Mucosa of rectum (tissue), 2 donors: ENCODE data around the gene GSK3A.

Experiments
- H3K27ac ChIP-seq, 2 donors: one replicate each; pipeline ENCODE4 v1.7.0; 2013; ENCODE audit warnings: inconsistent platforms in 2 of 2, low read depth in 2 of 2, low read length in 2 of 2
- H3K27me3 ChIP-seq, 2 donors: one replicate each; pipeline ENCODE4 v1.7.0; 2013; ENCODE audit warnings: low read length in 2 of 2; ENCODE audit not compliant: control insufficient read depth in 2 of 2, insufficient read depth in 2 of 2
- H3K36me3 ChIP-seq, 2 donors: one replicate each; pipeline ENCODE4 v1.7.0; 2013; ENCODE audit warnings: low read length in 2 of 2; ENCODE audit not compliant: control insufficient read depth in 2 of 2, insufficient read depth in 2 of 2
- H3K4me1 ChIP-seq, 2 donors: one replicate each; pipeline ENCODE4 v1.7.0; 2013; ENCODE audit warnings: low read length in 2 of 2, mild to moderate bottlenecking in 1 of 2; ENCODE audit not compliant: control insufficient read depth in 2 of 2, insufficient read depth in 2 of 2
- H3K4me3 ChIP-seq, 2 donors: one replicate each; pipeline ENCODE4 v1.7.0; 2013; ENCODE audit warnings: low read length in 2 of 2
- H3K9ac ChIP-seq, 2 donors: one replicate each; pipeline ENCODE4 v1.7.0; 2013; ENCODE audit warnings: low read length in 2 of 2, low read depth in 1 of 2, mild to moderate bottlenecking in 1 of 2
- H3K9me3 ChIP-seq, 2 donors: one replicate each; pipeline ENCODE4 v1.7.0; 2013; ENCODE audit warnings: low read length in 2 of 2; ENCODE audit not compliant: control insufficient read depth in 2 of 2
- donor health status: healthy.
- donor health status: Normal muscosa, but diverticular disease.

The GSK3A gene

GRCh38 chr19:42228641-42229040 lies 13.8 kb downstream of the GSK3A start:
- Histone ChIP-seq H3K27me3 (no peaks in the 10 kb centered on the region), H3K9ac (no peak overlapping the region), H3K36me3 (peaks cover 58 to 72% of the 10 kb centered on the region in 2 donors), H3K27ac (no peak overlapping the region), H3K4me1 (peaks cover 3 to 4% of the 10 kb centered on the region in 2 donors), H3K4me3 (no peak overlapping the region), H3K9me3 (no peaks in the 10 kb centered on the region)

GRCh38 chr19:42226886-42227285 lies 15.5 kb downstream of the GSK3A start:
- Histone ChIP-seq H3K9ac (no peak overlapping the region), H3K27ac (no peak overlapping the region), H3K4me3 (no peak overlapping the region), H3K36me3 (peaks cover 44 to 57% of the 10 kb centered on the region in 2 donors), H3K4me1 (peaks cover 0 to under 1% of the 10 kb centered on the region in 2 donors), H3K27me3 (no peaks in the 10 kb centered on the region), H3K9me3 (no peaks in the 10 kb centered on the region)

GRCh38 chr19:42225718-42226292 lies 16.6 kb downstream of the GSK3A start:
- Histone ChIP-seq H3K27me3 (no peaks in the 10 kb centered on the region), H3K36me3 (peaks cover 39 to 46% of the 10 kb centered on the region in 2 donors), H3K4me3 (no peak overlapping the region), H3K9ac (no peak overlapping the region), H3K9me3 (no peaks in the 10 kb centered on the region), H3K27ac (no peak overlapping the region), H3K4me1 (peaks cover 5 to 8% of the 10 kb centered on the region in 2 donors)

GRCh38 chr19:42224940-42225717 lies 17.3 kb downstream of the GSK3A start:
- H3K4me3 ChIP-seq = no peak overlapping the region
- H3K27ac ChIP-seq = no peak overlapping the region
- H3K4me1 ChIP-seq = peaks cover 10 to 14% of the 10 kb centered on the region in 2 donors
- H3K27me3 ChIP-seq = no peaks in the 10 kb centered on the region
- H3K9me3 ChIP-seq = no peaks in the 10 kb centered on the region
- H3K9ac ChIP-seq = no peak overlapping the region
- H3K36me3 ChIP-seq = peaks cover 39 to 41% of the 10 kb centered on the region in 2 donors

- H3K9ac ChIP-seq = peak overlapping the region; percentile 94
- no peaks in the 10 kb centered on the region for H3K27me3 ChIP-seq
- H3K4me3 ChIP-seq = peak overlapping the region; percentile 92 to 99
- peaks cover 15 to 16% of the 10 kb centered on the region in 2 donors for H3K36me3 ChIP-seq
- H3K9me3 ChIP-seq = no peaks in the 10 kb centered on the region
- peaks cover 32 to 40% of the 10 kb centered on the region in 2 donors for H3K4me1 ChIP-seq
- H3K27ac ChIP-seq = peak overlapping the region; percentile 78 to 84
Measured at GRCh38 chr19:42220751-42221097, 21.7 kb downstream of the GSK3A start.

- Histone ChIP-seq H3K27ac (peak within 1 kb of the TSS; percentile 78 to 84), H3K4me3 (peak within 1 kb of the TSS; percentile 92 to 99), H3K4me1 (peaks cover 38 to 46% of the 10 kb centered on the region in 2 donors), H3K36me3 (peaks cover 11 to 13% of the 10 kb centered on the region in 2 donors), H3K27me3 (no peaks in the 10 kb centered on the region), H3K9me3 (no peaks in the 10 kb centered on the region), H3K9ac (peak within 1 kb of the TSS; percentile 94)
Measured at GRCh38 chr19:42219812-42220750, 22.3 kb downstream of the GSK3A start, which contains the start of gene ZNF526. Gene ZNF526 (plus strand): TSS chr19:42220312. CDS start chr19:42224404, 4,092 bp downstream.

GRCh38 chr19:42217520-42218437 lies 24.6 kb downstream of the GSK3A start, which contains the start of gene DEDD2:
Gene DEDD2 (minus strand): TSS chr19:42217677. CDS start chr19:42217007, 670 bp downstream.
- Histone ChIP-seq H3K27me3 (no peaks in the 10 kb centered on the region), H3K9ac (peak within 1 kb of the TSS; percentile 94 to 100), H3K27ac (peak within 1 kb of the TSS; percentile 97 to 99), H3K4me1 (peaks cover 41 to 47% of the 10 kb centered on the region in 2 donors), H3K4me3 (peak within 1 kb of the TSS; percentile 90 to 99), H3K9me3 (no peaks in the 10 kb centered on the region), H3K36me3 (peaks cover 18 to 26% of the 10 kb centered on the region in 2 donors)

- Histone ChIP-seq H3K36me3 (peaks cover 24 to 26% of the 10 kb centered on the region in 2 donors), H3K4me1 (peaks cover 41 to 47% of the 10 kb centered on the region in 2 donors), H3K27me3 (no peaks in the 10 kb centered on the region), H3K4me3 (peak overlapping the region; percentile 90 to 99), H3K27ac (peak overlapping the region; percentile 97 to 99), H3K9ac (peak overlapping the region; percentile 94 to 100), H3K9me3 (no peaks in the 10 kb centered on the region)
Measured at GRCh38 chr19:42216653-42217519, 25.5 kb downstream of the GSK3A start.
